ENCODE measurements around the gene TANGO2.

TANGO2 gene

GRCh38 chr22:20009018-20009491 is 11.9 kb upstream of the TANGO2 start:
- no peak overlapping the region for H3K27ac ChIP-seq

GRCh38 chr22:20009582-20010306 is 11.2 kb upstream of the TANGO2 start:
- Histone ChIP-seq H3K27ac (no peak overlapping the region), H3K4me3 (no peak overlapping the region)

More at GRCh38 chr22:20009018-20009491, 11.9 kb upstream of the TANGO2 start:
- H3K4me3 ChIP-seq, result no peak overlapping the region

- no peak overlapping the region for H3K4me3 ChIP-seq
- no peak overlapping the region for H3K27ac ChIP-seq
Observed at GRCh38 chr22:20010307-20011122, 10.4 kb upstream of the TANGO2 start.

- Histone ChIP-seq H3K4me3 (no peak overlapping the region), H3K27ac (no peak overlapping the region)
Observed at GRCh38 chr22:20011123-20011992, 9.6 kb upstream of the TANGO2 start.

GRCh38 chr22:20011993-20012740 is 8.7 kb upstream of the TANGO2 start:
- no peak overlapping the region for H3K27ac ChIP-seq
- no peak overlapping the region for H3K4me3 ChIP-seq

GRCh38 chr22:20012741-20013331 is 8.1 kb upstream of the TANGO2 start:
- H3K27ac ChIP-seq, result no peak overlapping the region

GRCh38 chr22:20013382-20013871 is 7.5 kb upstream of the TANGO2 start:
- Histone ChIP-seq H3K4me3 (no peak overlapping the region), H3K27ac (no peak overlapping the region)

More at GRCh38 chr22:20012741-20013331, 8.1 kb upstream of the TANGO2 start:
- no peak overlapping the region for H3K4me3 ChIP-seq

GRCh38 chr22:20014526-20015186 is 6.3 kb upstream of the TANGO2 start:
- H3K27ac ChIP-seq, result no peak overlapping the region

GRCh38 chr22:20015187-20015625 is 5.7 kb upstream of the TANGO2 start:
- no peak overlapping the region for H3K4me3 ChIP-seq
- no peak overlapping the region for H3K27ac ChIP-seq

More at GRCh38 chr22:20014526-20015186, 6.3 kb upstream of the TANGO2 start:
- H3K4me3 ChIP-seq, result no peak overlapping the region

GRCh38 chr22:20015971-20016733 is 4.8 kb upstream of the TANGO2 start:
- H3K4me3 ChIP-seq, result peak overlapping the region; percentile 45 to 79 (median 60)
- peak overlapping the region in 4 of 21 experiments; percentile 13 to 72 (median 50) for H3K27ac ChIP-seq

- peak within 1 kb of the TSS in 4 of 21 experiments; percentile 13 to 72 (median 50) for H3K27ac ChIP-seq
- peak within 1 kb of the TSS; percentile 45 to 79 (median 60) for H3K4me3 ChIP-seq
Observed at GRCh38 chr22:20016734-20017621, 3.9 kb upstream of the TANGO2 start, which contains the start of gene ARVCF. Gene ARVCF, minus strand, starts transcription at chr22:20016823. Its CDS starts 26,029 bp downstream, at chr22:19990794.

- Histone ChIP-seq H3K27ac (peak overlapping the region in 1 of 21 experiments; percentile 15), H3K4me3 (peak overlapping the region in 2 of 7 experiments; percentile 56 to 79)
Observed at GRCh38 chr22:20017622-20017958, 3.3 kb upstream of the TANGO2 start.

GRCh38 chr22:20018001-20018400 is 2.9 kb upstream of the TANGO2 start:
- no peak overlapping the region for H3K4me3 ChIP-seq
- no peak overlapping the region for H3K27ac ChIP-seq

GRCh38 chr22:20019661-20020532 is 1.0 kb upstream of the TANGO2 start:
- peak overlapping the region in 19 of 21 experiments; percentile 29 to 98 (median 87) for H3K27ac ChIP-seq

More at GRCh38 chr22:20019661-20020532, 1.0 kb upstream of the TANGO2 start:
- H3K4me3 ChIP-seq, result peak overlapping the region; percentile 57 to 98 (median 91)

All from skin epidermis (tissue), 12 donors.